Neural progenitor cell (in vitro differentiated cells): ENCODE data around the gene ZMIZ1.

Experiments used
- EZH2 ChIP-seq: fragments of 200-600 bp; sonication (generic); IDR thresholded peaks from 2 replicates; pipeline ENCODE4 v1.6.1; 2017; ENCODE audit warnings: antibody characterized with exemption, mild to moderate bottlenecking, moderate library complexity
- EZH2phosphoT487 ChIP-seq: fragments of 200-600 bp; sonication (generic); IDR thresholded peaks from 2 replicates; pipeline ENCODE4 v1.6.1; 2017; ENCODE audit warnings: antibody characterized with exemption
- TF ChIP-seq, protein P1 (sequence below): fragments of 200-600 bp; sonication (generic); IDR thresholded peaks from 2 replicates; pipeline ENCODE4 v1.5.1; 2017; ENCODE audit warnings: antibody characterized with exemption, mild to moderate bottlenecking

DNA sequence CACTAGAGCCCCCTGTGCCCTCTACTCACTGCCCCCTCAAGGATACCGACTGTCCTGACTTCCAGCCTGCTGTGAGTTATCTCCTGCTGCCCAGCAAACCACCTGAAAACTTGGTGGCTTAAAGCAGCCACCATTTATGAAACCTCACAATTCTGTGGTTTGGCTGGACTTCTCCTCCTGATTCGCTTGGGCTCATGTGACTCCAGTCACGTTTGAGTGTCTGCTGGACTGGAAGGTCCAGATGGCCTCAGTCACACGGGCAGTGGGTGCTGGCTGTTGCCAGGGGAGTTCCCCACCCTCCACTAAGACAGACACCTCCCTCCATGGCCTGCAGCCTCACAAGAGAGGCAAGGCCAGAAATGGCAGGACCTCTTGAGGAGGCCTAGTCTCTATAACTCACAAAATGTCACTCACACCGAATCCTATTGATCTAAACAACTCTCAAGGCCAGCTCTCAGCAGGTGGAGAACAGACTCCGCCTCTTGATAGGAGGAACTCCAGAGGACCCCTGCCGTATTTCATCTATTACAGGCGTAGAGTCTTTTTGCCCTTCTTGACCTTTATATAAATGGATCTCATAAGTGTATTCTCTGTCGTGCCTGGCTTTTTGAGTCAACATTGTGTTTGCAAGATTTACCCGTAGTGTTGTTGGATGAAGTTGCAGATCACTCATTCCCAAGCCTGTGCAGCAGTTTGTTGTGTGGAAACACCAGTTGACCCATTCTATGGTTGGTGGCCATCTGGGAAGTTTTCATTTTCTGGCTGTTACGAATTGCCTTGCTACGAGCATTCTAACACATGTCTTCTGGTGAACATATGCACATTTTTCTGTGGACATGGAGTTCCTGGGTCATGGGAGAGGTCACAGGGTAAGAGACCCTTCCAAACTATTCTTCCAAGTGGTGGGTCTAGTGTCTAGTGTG, 48.3 kb downstream of the ZMIZ1 start:
- TF ChIP-seq, protein P1, sequence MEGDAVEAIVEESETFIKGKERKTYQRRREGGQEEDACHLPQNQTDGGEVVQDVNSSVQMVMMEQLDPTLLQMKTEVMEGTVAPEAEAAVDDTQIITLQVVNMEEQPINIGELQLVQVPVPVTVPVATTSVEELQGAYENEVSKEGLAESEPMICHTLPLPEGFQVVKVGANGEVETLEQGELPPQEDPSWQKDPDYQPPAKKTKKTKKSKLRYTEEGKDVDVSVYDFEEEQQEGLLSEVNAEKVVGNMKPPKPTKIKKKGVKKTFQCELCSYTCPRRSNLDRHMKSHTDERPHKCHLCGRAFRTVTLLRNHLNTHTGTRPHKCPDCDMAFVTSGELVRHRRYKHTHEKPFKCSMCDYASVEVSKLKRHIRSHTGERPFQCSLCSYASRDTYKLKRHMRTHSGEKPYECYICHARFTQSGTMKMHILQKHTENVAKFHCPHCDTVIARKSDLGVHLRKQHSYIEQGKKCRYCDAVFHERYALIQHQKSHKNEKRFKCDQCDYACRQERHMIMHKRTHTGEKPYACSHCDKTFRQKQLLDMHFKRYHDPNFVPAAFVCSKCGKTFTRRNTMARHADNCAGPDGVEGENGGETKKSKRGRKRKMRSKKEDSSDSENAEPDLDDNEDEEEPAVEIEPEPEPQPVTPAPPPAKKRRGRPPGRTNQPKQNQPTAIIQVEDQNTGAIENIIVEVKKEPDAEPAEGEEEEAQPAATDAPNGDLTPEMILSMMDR = no peak
- no peak for TF ChIP-seq EZH2
- no peak for TF ChIP-seq EZH2phosphoT487
